ENCODE measurements around the gene QARS1. TPM values are rescaled to one million over a fixed set of nuclear protein-coding genes. Genes with fewer than 3 reads are reported as not detected.

QARS1 gene
- 331 TPM for polyA plus RNA-seq (2013, experiment 1 of 2)
- polyA plus RNA-seq (2013, experiment 2 of 2) = 331 TPM

- peak; percentile 98 for DNase-seq
These were observed at the start of gene QARS1 for GRCh38 chr3:49104427-49105291. Gene QARS1 (minus strand): TSS chr3:49104757. CDS start chr3:49104733, 24 bp downstream.

GRCh38 chr3:49153349-49153912 is 48.9 kb upstream of the QARS1 start:
- H3K4me3 ChIP-seq (ENCODE audit: low read length) = no peak overlapping the region
- H3K4me1 ChIP-seq (ENCODE audit: control insufficient read depth, low read depth, low read length) = no peaks in the 10 kb centered on the region
- no peak overlapping the region for H2AK5ac ChIP-seq (ENCODE audit: low read length)
- H3K79me1 ChIP-seq (ENCODE audit: low read length) = no peaks in the 10 kb centered on the region
- no peak overlapping the region for H2BK5ac ChIP-seq (ENCODE audit: low read length)
- no peak overlapping the region for H3K27ac ChIP-seq (ENCODE audit: low read depth, low read length)
- H3K18ac ChIP-seq (ENCODE audit: low read length) = no peak overlapping the region
- no peaks in the 10 kb centered on the region for H3K79me2 ChIP-seq (ENCODE audit: control insufficient read depth, insufficient read depth, low read length)
- no peak overlapping the region for H2BK120ac ChIP-seq (ENCODE audit: low read depth, low read length)
- H2BK15ac ChIP-seq (replicated peaks; ENCODE audit: low read depth) = no peak overlapping the region
- no peaks in the 10 kb centered on the region for H3K27me3 ChIP-seq (ENCODE audit: insufficient read depth, low read length, poor library complexity)
- WGBS (ENCODE audit: extremely low coverage, insufficient coverage, low lambda C conversion rate) = no CpG with 5 or more reads among the region's 3 CpGs
- no peak overlapping the region for H3K56ac ChIP-seq (ENCODE audit: low read length)
- H3K36me3 ChIP-seq (ENCODE audit: control insufficient read depth, insufficient read depth, low read length) = no peaks in the 10 kb centered on the region
- H3K9ac ChIP-seq (ENCODE audit: low read length) = no peak overlapping the region
- no peak overlapping the region for H3K4ac ChIP-seq (ENCODE audit: low read depth, low read length)
- H4K5ac ChIP-seq (ENCODE audit: low read length) = no peak overlapping the region
- no peak overlapping the region for H4K8ac ChIP-seq (ENCODE audit: low read depth, low read length)
- no peak for DNase-seq
- no peak overlapping the region for H3K4me2 ChIP-seq (ENCODE audit: low read length)
- no peak overlapping the region for H3K23ac ChIP-seq (ENCODE audit: low read length)

More at GRCh38 chr3:49104427-49105291, at the start of gene QARS1:
- peak within 1 kb of the TSS; percentile 88 for H3K9ac ChIP-seq (ENCODE audit: low read length)
- WGBS (ENCODE audit: extremely low coverage, insufficient coverage, low lambda C conversion rate) = no CpG with 5 or more reads among the region's 50 CpGs
- H3K23ac ChIP-seq (ENCODE audit: low read length) = no peak within 1 kb of the TSS
- peak within 1 kb of the TSS; percentile 80 for H3K4me3 ChIP-seq (ENCODE audit: low read length)
- H3K36me3 ChIP-seq (ENCODE audit: control insufficient read depth, insufficient read depth, low read length) = peaks cover 26% of the 10 kb centered on the region
- no peak within 1 kb of the TSS for H2BK15ac ChIP-seq (replicated peaks; ENCODE audit: low read depth)
- H3K4me1 ChIP-seq (ENCODE audit: control insufficient read depth, low read depth, low read length) = peaks cover 3% of the 10 kb centered on the region
- peak within 1 kb of the TSS; percentile 54 for H3K18ac ChIP-seq (ENCODE audit: low read length)
- H3K4me2 ChIP-seq (ENCODE audit: low read length) = peak within 1 kb of the TSS; percentile 89
- H3K79me2 ChIP-seq (ENCODE audit: control insufficient read depth, insufficient read depth, low read length) = peaks cover 10% of the 10 kb centered on the region
- peak within 1 kb of the TSS; percentile 14 for H2BK120ac ChIP-seq (ENCODE audit: low read depth, low read length)
- peak within 1 kb of the TSS; percentile 76 for H2AK5ac ChIP-seq (ENCODE audit: low read length)
- H3K4ac ChIP-seq (ENCODE audit: low read depth, low read length) = peak within 1 kb of the TSS; percentile 23
- no peak within 1 kb of the TSS for H4K8ac ChIP-seq (ENCODE audit: low read depth, low read length)
- H2BK5ac ChIP-seq (ENCODE audit: low read length) = peak within 1 kb of the TSS; percentile 66
- peak within 1 kb of the TSS; percentile 82 for H3K27ac ChIP-seq (ENCODE audit: low read depth, low read length)
- no peak within 1 kb of the TSS for H4K5ac ChIP-seq (ENCODE audit: low read length)
- H3K56ac ChIP-seq (ENCODE audit: low read length) = peak within 1 kb of the TSS; percentile 97
- no peaks in the 10 kb centered on the region for H3K27me3 ChIP-seq (ENCODE audit: insufficient read depth, low read length, poor library complexity)
- peaks cover 12% of the 10 kb centered on the region for H3K79me1 ChIP-seq (ENCODE audit: low read length)

GRCh38 chr3:49151610-49152009 is 47.1 kb upstream of the QARS1 start:
- no peak overlapping the region for H3K4ac ChIP-seq (ENCODE audit: low read depth, low read length)
- no peaks in the 10 kb centered on the region for H3K36me3 ChIP-seq (ENCODE audit: control insufficient read depth, insufficient read depth, low read length)
- no peak overlapping the region for H4K5ac ChIP-seq (ENCODE audit: low read length)
- H3K4me1 ChIP-seq (ENCODE audit: control insufficient read depth, low read depth, low read length) = no peaks in the 10 kb centered on the region
- no peak overlapping the region for H3K23ac ChIP-seq (ENCODE audit: low read length)
- no peak for DNase-seq
- no peaks in the 10 kb centered on the region for H3K79me1 ChIP-seq (ENCODE audit: low read length)
- H2AK5ac ChIP-seq (ENCODE audit: low read length) = no peak overlapping the region
- H3K79me2 ChIP-seq (ENCODE audit: control insufficient read depth, insufficient read depth, low read length) = no peaks in the 10 kb centered on the region
- H3K27me3 ChIP-seq (ENCODE audit: insufficient read depth, low read length, poor library complexity) = no peaks in the 10 kb centered on the region
- H3K56ac ChIP-seq (ENCODE audit: low read length) = no peak overlapping the region
- no CpG with 5 or more reads among the region's 2 CpGs for WGBS (ENCODE audit: extremely low coverage, insufficient coverage, low lambda C conversion rate)
- H3K4me3 ChIP-seq (ENCODE audit: low read length) = no peak overlapping the region
- H2BK120ac ChIP-seq (ENCODE audit: low read depth, low read length) = no peak overlapping the region
- no peak overlapping the region for H3K18ac ChIP-seq (ENCODE audit: low read length)
- H3K4me2 ChIP-seq (ENCODE audit: low read length) = no peak overlapping the region
- H2BK15ac ChIP-seq (replicated peaks; ENCODE audit: low read depth) = no peak overlapping the region
- H3K9ac ChIP-seq (ENCODE audit: low read length) = no peak overlapping the region
- H2BK5ac ChIP-seq (ENCODE audit: low read length) = no peak overlapping the region
- no peak overlapping the region for H3K27ac ChIP-seq (ENCODE audit: low read depth, low read length)
- H4K8ac ChIP-seq (ENCODE audit: low read depth, low read length) = no peak overlapping the region

- H2AK5ac ChIP-seq (ENCODE audit: low read length) = no peak overlapping the region
- no peaks in the 10 kb centered on the region for H3K4me1 ChIP-seq (ENCODE audit: control insufficient read depth, low read depth, low read length)
- no peaks in the 10 kb centered on the region for H3K36me3 ChIP-seq (ENCODE audit: control insufficient read depth, insufficient read depth, low read length)
- no peak overlapping the region for H3K9ac ChIP-seq (ENCODE audit: low read length)
- H2BK120ac ChIP-seq (ENCODE audit: low read depth, low read length) = no peak overlapping the region
- no peak overlapping the region for H3K4me3 ChIP-seq (ENCODE audit: low read length)
- H3K79me2 ChIP-seq (ENCODE audit: control insufficient read depth, insufficient read depth, low read length) = no peaks in the 10 kb centered on the region
- no peak overlapping the region for H2BK5ac ChIP-seq (ENCODE audit: low read length)
- H3K27me3 ChIP-seq (ENCODE audit: insufficient read depth, low read length, poor library complexity) = no peaks in the 10 kb centered on the region
- no peak overlapping the region for H3K23ac ChIP-seq (ENCODE audit: low read length)
- H4K5ac ChIP-seq (ENCODE audit: low read length) = no peak overlapping the region
- no peaks in the 10 kb centered on the region for H3K79me1 ChIP-seq (ENCODE audit: low read length)
- no peak overlapping the region for H3K4me2 ChIP-seq (ENCODE audit: low read length)
- no CpG with 5 or more reads among the region's 5 CpGs for WGBS (ENCODE audit: extremely low coverage, insufficient coverage, low lambda C conversion rate)
- no peak overlapping the region for H3K18ac ChIP-seq (ENCODE audit: low read length)
- H3K27ac ChIP-seq (ENCODE audit: low read depth, low read length) = no peak overlapping the region
- no peak overlapping the region for H3K4ac ChIP-seq (ENCODE audit: low read depth, low read length)
- DNase-seq = no peak
- H2BK15ac ChIP-seq (replicated peaks; ENCODE audit: low read depth) = no peak overlapping the region
- no peak overlapping the region for H3K56ac ChIP-seq (ENCODE audit: low read length)
- H4K8ac ChIP-seq (ENCODE audit: low read depth, low read length) = no peak overlapping the region
These were observed 43.6 kb upstream of the QARS1 start for GRCh38 chr3:49148159-49148558.

- Histone ChIP-seq H3K4me3 (ENCODE audit: low read length) (no peak overlapping the region), H2BK5ac (ENCODE audit: low read length) (no peak overlapping the region), H3K36me3 (ENCODE audit: control insufficient read depth, insufficient read depth, low read length) (no peaks in the 10 kb centered on the region), H3K27ac (ENCODE audit: low read depth, low read length) (no peak overlapping the region), H3K9ac (ENCODE audit: low read length) (no peak overlapping the region), H2AK5ac (ENCODE audit: low read length) (no peak overlapping the region), H3K79me2 (ENCODE audit: control insufficient read depth, insufficient read depth, low read length) (no peaks in the 10 kb centered on the region), H2BK15ac (replicated peaks; ENCODE audit: low read depth) (no peak overlapping the region), H4K8ac (ENCODE audit: low read depth, low read length) (no peak overlapping the region), H3K18ac (ENCODE audit: low read length) (no peak overlapping the region), H3K23ac (ENCODE audit: low read length) (no peak overlapping the region), H3K4me2 (ENCODE audit: low read length) (no peak overlapping the region), H3K4me1 (ENCODE audit: control insufficient read depth, low read depth, low read length) (no peaks in the 10 kb centered on the region), H3K56ac (ENCODE audit: low read length) (no peak overlapping the region), H4K5ac (ENCODE audit: low read length) (no peak overlapping the region), H3K27me3 (ENCODE audit: insufficient read depth, low read length, poor library complexity) (no peaks in the 10 kb centered on the region), H3K79me1 (ENCODE audit: low read length) (no peaks in the 10 kb centered on the region), H3K4ac (ENCODE audit: low read depth, low read length) (no peak overlapping the region), H2BK120ac (ENCODE audit: low read depth, low read length) (no peak overlapping the region)
- WGBS (ENCODE audit: extremely low coverage, insufficient coverage, low lambda C conversion rate) = no CpG with 5 or more reads among the region's 3 CpGs
- DNase-seq = no peak
These were observed 35.5 kb upstream of the QARS1 start for GRCh38 chr3:49140080-49140479.

Measured in mesendoderm (in vitro differentiated cells).